Vagina (tissue), 2 donors: ENCODE measurements around the gene AMIGO2.

Experiments
- CTCF ChIP-seq, 3 experiments: fragments of 450-650 bp in 2 of 3; fragments of 200-600 bp in 1 of 3; sonication (generic) in 1 of 3; IDR thresholded peaks; one replicate each; pipeline ENCODE4 v1.5.1; 2017 to 2019; ENCODE audit warnings: antibody characterized with exemption in 3 of 3, mild to moderate bottlenecking in 2 of 3, moderate library complexity in 2 of 3
- POLR2AphosphoS5 ChIP-seq, 2 donors: sonication (generic); formaldehyde crosslinking; IDR thresholded peaks; one replicate each; pipeline ENCODE4 v1.9.0; 2017; ENCODE audit warnings: antibody characterized with exemption in 2 of 2, mild to moderate bottlenecking in 2 of 2, low read depth in 1 of 2; ENCODE audit not compliant: insufficient read depth in 1 of 2

GRCh38 chr12:47080725-47081502 is 1.2 kb upstream of the AMIGO2 start:
- TF ChIP-seq CTCF (IDR thresholded peaks at IDR 0.05) (no peak), POLR2AphosphoS5 (IDR thresholded peaks at IDR 0.05; ENCODE audit: insufficient read depth in 1 of 2, low read depth in 1 of 2) (peak in 1 of 2 donors; percentile 43)
